HG02981 (cell line): Measurements from ENCODE around the gene ETV2.
"Not testable (repeated sequence)": the region's sequence is repeated elsewhere in the genome, so short reads cannot be mapped to it uniquely, and the experiment has no call there.

Experiments
- ATAC-seq: cut with Tn5 transposase; IDR thresholded peaks from one replicate; pipeline ENCODE4 v1.9.1; 2021; ENCODE audit warnings: mild to moderate bottlenecking, moderate library complexity; ENCODE audit not compliant: unreplicated experiment

Gene ETV2

DNA sequence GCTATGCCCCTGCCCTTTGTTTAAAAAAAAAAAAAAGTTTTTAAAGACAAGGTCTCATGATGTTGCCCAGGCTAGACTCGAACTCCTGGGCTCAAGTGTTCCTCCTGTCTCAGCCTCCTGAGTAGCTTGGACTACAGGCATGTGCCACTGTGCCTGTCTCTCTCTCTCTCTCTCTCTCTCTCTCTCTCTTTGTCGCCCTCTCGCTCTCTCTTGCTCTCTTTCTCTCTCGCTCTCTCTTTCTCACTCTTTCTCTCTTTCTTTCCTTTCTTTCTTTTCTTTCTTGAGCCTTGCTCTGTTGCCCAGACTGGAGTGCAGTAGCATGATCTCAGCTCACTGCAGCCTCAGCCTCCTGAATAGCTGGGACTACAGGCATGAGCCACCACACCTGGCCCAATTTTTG lies 14.1 kb downstream of the ETV2 start:
- no peak for ATAC-seq

DNA sequence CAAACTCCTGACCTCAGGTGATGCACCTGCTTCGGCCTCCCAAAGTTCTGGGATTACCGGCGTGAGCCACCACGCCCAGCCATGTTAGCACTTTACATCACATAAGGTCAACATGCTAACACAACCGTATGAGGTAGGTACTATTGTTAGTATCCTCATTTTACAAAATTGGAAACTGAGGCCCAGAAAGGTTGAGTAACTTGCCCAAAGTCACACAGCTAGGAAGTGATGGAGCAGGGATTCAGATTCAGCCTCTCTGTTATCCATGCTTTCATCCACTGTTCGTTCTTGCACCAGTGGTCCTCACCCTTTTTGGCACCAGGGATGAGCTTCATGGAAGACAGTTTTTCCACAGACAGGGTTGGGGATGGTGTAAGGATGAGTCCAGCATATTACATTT lies 15.2 kb downstream of the ETV2 start:
- no peak for ATAC-seq

- ATAC-seq = no peak
These were observed 16.6 kb downstream of the ETV2 start for GRCh38 chr19:35657904-35658700.

DNA sequence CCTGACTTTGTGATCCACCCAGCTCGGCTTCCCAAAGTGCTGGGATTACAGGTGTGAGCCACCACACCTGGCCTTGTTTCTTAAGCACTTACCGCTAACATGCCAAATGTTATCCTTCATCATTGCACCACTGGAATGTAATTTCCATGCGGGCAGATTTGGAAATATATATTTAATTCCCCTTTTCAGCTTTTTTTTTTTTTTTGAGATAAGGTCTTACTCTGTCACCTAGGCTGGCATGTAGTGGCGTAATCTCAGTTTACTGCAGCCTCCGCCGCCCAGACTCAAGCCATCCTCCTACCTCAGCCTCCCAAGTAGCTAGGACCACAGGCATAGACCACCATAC lies 20.4 kb downstream of the ETV2 start:
- ATAC-seq = no peak

- no peak for ATAC-seq
These were observed 22.4 kb downstream of the ETV2 start for GRCh38 chr19:35663981-35664380.

DNA sequence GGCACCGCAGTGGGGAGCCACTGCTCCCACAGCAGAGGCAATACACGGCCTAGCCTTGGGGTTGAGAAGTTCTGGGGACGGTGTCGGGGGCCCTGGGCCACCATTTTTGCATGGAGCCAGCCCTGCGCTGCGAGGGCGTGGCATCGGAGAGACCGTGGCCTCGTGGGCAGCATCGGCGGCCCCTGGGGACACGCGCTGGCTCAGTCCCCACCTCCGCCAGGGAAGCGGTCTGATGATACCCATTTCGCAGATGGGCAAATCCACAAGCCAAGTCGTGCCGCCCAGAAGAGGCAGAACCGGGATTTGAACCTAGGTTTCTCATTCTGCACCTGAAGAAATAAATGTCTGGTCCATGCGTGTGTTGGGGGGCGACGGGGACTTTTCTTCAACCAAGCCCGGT lies 23.6 kb downstream of the ETV2 start:
- no peak for ATAC-seq

- no peak for ATAC-seq
These were observed 24.1 kb downstream of the ETV2 start for GRCh38 chr19:35665604-35666003.

DNA sequence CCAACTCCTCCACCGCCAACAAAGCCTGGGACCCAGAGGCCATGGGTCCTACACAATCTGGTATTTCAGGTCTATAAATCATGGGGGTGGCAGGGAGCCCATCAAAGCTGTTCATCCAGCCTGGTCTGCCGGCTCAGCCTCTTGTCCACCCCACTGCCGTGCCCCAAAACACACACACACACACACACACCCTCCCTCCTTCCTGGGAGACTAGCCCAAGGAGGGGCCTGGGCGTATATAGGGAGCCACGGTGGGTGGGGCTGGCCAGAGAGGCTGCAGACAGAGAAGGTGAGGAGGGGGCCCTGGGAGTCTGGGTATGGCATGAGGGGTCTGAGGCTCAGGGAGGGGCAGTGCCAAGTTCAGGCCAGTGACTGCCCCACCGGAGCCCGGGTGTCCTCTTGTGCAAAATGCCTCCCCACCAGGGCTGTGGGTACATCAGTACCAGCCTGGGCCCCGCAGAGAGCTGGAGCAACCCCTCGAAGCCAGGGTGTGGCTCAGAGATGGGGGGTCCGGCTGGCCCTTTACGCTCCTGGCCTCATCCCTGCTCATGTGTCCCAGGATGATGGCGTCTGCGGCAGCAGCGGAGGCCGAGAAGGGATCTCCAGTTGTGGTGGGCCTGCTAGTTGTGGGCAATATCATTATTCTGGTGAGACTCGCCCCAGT lies 24.8 kb downstream of the ETV2 start, which contains the start of gene UPK1A:
Gene UPK1A (plus strand): TSS at position 267 of the 663 bp plus-strand sequence. CDS start 296 bp downstream, at position 563.
- no peak for ATAC-seq

- ATAC-seq = no peak
These were observed 28.0 kb downstream of the ETV2 start for GRCh38 chr19:35669566-35669965.

DNA sequence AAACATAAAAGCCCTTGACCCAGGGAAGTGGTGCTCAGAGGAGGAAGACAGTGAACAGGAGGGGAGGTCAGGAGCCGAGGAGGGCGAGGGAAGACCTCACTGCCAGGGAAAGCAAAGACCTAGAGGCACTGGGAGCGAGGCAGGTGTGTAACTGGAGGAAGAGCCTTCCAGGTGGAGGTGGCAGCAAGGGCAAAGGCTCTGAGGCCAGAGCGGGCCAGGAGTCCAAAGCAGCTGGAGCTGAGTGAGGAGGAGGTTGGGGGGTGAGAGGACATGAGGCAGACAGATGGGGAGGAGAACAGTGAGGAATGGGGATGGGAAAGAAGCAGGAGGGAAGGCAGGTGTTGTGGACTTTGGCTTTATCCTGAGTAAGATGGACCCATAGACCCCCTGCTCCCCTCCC lies 28.4 kb downstream of the ETV2 start:
- no peak for ATAC-seq

GRCh38 chr19:35670686-35671085 lies 29.1 kb downstream of the ETV2 start:
- no peak for ATAC-seq

GRCh38 chr19:35671818-35672217 lies 30.3 kb downstream of the ETV2 start:
- ATAC-seq = no peak

DNA sequence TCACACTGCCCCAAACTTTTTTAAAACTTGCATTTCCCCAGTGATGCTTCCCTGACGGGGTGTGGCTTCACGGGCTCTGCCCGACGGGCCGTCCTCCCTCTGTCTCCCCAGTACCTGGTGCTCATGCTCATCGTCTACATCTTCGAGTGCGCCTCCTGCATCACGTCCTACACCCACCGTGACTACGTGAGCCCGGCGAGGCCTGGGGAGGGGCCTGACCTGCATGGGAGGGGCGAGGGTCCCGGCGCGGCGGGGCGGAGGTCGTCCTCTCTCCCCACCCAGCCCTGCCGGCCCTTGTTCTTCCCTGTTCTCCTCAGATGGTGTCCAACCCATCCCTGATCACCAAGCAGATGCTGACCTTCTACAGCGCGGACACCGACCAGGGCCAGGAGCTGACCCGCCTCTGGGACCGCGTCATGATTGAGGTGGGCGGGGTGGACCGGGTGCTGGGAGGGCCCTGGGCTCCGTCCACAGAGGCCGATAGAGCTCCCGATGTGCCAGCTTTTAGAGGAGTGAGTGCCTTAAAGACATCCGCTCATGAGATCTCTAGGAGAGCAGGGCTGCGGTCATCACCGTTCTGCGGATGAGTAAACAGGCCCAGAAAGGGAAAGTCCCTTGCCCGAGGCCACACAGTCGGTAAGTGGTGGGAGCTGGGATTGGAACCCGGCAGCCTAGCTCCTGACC lies 31.7 kb downstream of the ETV2 start:
- ATAC-seq = no peak

DNA sequence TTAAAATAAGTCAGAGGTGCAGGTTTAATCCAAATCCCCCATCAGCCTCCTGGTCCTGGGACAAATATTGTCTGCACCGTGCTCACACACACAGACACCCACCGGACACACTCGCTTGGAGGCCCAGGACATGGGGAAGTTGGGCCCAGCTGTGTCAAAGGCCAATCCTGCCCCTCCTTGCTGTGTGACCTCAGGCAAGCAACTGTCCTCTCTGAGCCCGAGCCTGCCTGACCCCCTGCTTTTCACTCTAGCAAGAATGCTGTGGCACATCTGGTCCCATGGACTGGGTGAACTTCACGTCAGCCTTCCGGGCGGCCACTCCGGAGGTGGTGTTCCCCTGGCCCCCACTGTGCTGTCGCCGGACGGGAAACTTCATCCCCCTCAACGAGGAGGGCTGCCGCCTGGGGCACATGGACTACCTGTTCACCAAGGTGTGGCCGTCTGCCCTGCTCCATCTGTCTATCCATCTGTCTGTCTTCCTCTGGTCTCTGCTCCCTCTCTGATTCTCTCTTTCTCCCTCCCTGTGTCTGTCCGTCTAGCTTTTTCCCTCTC lies 34.1 kb downstream of the ETV2 start:
- no peak for ATAC-seq

DNA sequence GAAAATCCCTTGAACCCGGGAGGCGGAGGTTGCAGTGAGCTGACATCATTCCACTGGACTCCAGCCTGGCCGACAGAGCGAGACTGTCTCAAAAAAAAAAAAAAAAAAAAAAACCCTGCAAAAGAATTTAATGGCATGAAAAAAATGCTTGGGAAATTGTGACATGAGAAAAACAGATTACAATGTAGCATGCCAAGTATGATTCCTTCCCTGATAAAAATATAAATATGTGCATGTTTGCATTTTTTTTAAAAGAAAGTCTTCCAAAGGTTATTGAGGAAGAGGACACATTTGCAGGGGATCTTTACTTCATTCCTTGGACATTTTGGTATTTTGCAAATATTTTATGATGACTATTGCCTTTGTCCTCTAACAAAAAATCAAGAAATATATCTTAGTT lies 48.3 kb downstream of the ETV2 start:
- no peak for ATAC-seq

- ATAC-seq = not testable (repeated sequence)
These were observed 49.6 kb downstream of the ETV2 start for GRCh38 chr19:35691106-35691505.

GRCh38 chr19:35692010-35692409 lies 50.5 kb downstream of the ETV2 start:
- no peak for ATAC-seq

DNA sequence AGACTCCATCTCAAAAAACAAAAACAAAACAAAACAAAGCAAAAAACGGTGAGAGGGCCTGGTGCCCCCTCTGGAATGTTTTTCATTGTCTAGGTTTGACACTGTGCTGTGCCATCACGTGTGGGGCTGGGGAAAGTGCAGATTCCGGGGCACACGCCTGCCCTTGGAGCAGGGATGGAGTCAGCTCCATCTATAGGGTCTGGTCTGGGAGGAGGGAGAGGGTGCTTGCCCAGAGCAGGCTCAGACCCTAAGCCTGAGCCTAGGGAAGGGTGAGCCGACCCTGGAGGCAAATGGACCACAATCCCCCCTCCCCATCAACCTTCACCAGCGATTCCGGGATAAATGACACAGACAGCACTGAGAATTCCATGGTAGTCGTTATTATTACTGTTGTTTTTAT lies 51.9 kb downstream of the ETV2 start:
- no peak for ATAC-seq

GRCh38 chr19:35693835-35694599 lies 52.5 kb downstream of the ETV2 start:
- peak; percentile 76 for ATAC-seq
